Glutamatergic neuron (in vitro differentiated cells): Measurements from ENCODE around the gene DCTN3. TPM values are rescaled to one million over a fixed set of nuclear protein-coding genes. Genes with fewer than 3 reads are reported as not detected.

Experiments used
- DNase-seq: peaks from one replicate; pipeline ENCODE4 v3.0.0; 2022
- H3K27ac Mint-ChIP-seq: one replicate; pipeline ENCODE4 v1.8.0; 2020; ENCODE audit warnings: mild to moderate bottlenecking, mixed read lengths, inconsistent platforms; ENCODE audit not compliant: unreplicated experiment
- H3K27me3 Mint-ChIP-seq: one replicate; pipeline ENCODE4 v1.8.0; 2020; ENCODE audit warnings: mild to moderate bottlenecking, moderate library complexity, mixed read lengths, inconsistent platforms; ENCODE audit not compliant: unreplicated experiment
- H3K36me3 Mint-ChIP-seq: one replicate; pipeline ENCODE4 v1.8.0; 2020; ENCODE audit warnings: mild to moderate bottlenecking, mixed read lengths, inconsistent platforms; ENCODE audit not compliant: unreplicated experiment
- H3K4me1 Mint-ChIP-seq: one replicate; pipeline ENCODE4 v1.8.0; 2020; ENCODE audit warnings: mild to moderate bottlenecking, low read depth, mixed read lengths, inconsistent platforms; ENCODE audit not compliant: unreplicated experiment
- H3K4me3 Mint-ChIP-seq: one replicate; pipeline ENCODE4 v1.8.0; 2020; ENCODE audit warnings: mild to moderate bottlenecking, mixed read lengths, inconsistent platforms; ENCODE audit not compliant: unreplicated experiment
- H3K9me3 Mint-ChIP-seq: one replicate; pipeline ENCODE4 v1.8.0; 2020; ENCODE audit warnings: mild to moderate bottlenecking, moderate library complexity, mixed read lengths, inconsistent platforms; ENCODE audit not compliant: unreplicated experiment
- CTCF ChIP-seq: fragments of 200-600 bp; sonication (generic); IDR thresholded peaks from one replicate; pipeline ENCODE4 v1.5.0; 2021; ENCODE audit not compliant: partially characterized antibody, unreplicated experiment
- total RNA-seq: library from RNA; stranded (reverse); fragmentation: NEBNext Ultra II Directional; extraction: Animal tissue kit (Norgen Biotek cat#: 25700); gene quantifications from one replicate; pipeline ENCODE4 v1.2.1, GENCODE V29; 2021; ENCODE audit not compliant: unreplicated experiment

The DCTN3 gene
- total RNA-seq, 1 donor from 2014 or later, result 119 TPM

- peaks cover 20% of the 10 kb centered on the region for H3K27me3 Mint-ChIP-seq
- TF ChIP-seq CTCF, result no peak
- no peaks in the 10 kb centered on the region for H3K36me3 Mint-ChIP-seq
- peaks cover 13% of the 10 kb centered on the region for H3K9me3 Mint-ChIP-seq
- no peak for DNase-seq
- no peak overlapping the region for H3K4me3 Mint-ChIP-seq
- H3K27ac Mint-ChIP-seq, result no peak overlapping the region
- H3K4me1 Mint-ChIP-seq, result peaks cover 53% of the 10 kb centered on the region
Observed at GRCh38 chr9:34574571-34574970, 45.7 kb downstream of the DCTN3 start.

GRCh38 chr9:34573599-34574325 is 46.5 kb downstream of the DCTN3 start:
- peak overlapping the region; percentile 54 for H3K27ac Mint-ChIP-seq
- H3K27me3 Mint-ChIP-seq, result peaks cover 16% of the 10 kb centered on the region
- no peak for TF ChIP-seq CTCF
- H3K4me1 Mint-ChIP-seq, result peaks cover 54% of the 10 kb centered on the region
- DNase-seq, result no peak
- no peak overlapping the region for H3K4me3 Mint-ChIP-seq
- H3K36me3 Mint-ChIP-seq, result no peaks in the 10 kb centered on the region
- peaks cover 18% of the 10 kb centered on the region for H3K9me3 Mint-ChIP-seq

GRCh38 chr9:34572628-34573027 is 47.7 kb downstream of the DCTN3 start:
- H3K4me1 Mint-ChIP-seq, result peaks cover 64% of the 10 kb centered on the region
- H3K9me3 Mint-ChIP-seq, result peaks cover 24% of the 10 kb centered on the region
- no peak for TF ChIP-seq CTCF

GRCh38 chr9:34572092-34572491 is 48.2 kb downstream of the DCTN3 start:
- Mint-ChIP-seq H3K9me3 (peaks cover 28% of the 10 kb centered on the region), H3K4me3 (no peak overlapping the region), H3K36me3 (peaks cover 4% of the 10 kb centered on the region), H3K27me3 (peaks cover 24% of the 10 kb centered on the region), H3K27ac (no peak overlapping the region), H3K4me1 (peaks cover 66% of the 10 kb centered on the region)
- no peak for DNase-seq
- TF ChIP-seq CTCF, result no peak

More at GRCh38 chr9:34572628-34573027, 47.7 kb downstream of the DCTN3 start:
- Mint-ChIP-seq H3K27me3 (peaks cover 22% of the 10 kb centered on the region), H3K4me3 (no peak overlapping the region), H3K27ac (no peak overlapping the region), H3K36me3 (no peaks in the 10 kb centered on the region)
- DNase-seq, result no peak

GRCh38 chr9:34571481-34571810 is 48.8 kb downstream of the DCTN3 start:
- no peak for DNase-seq
- H3K9me3 Mint-ChIP-seq, result peaks cover 33% of the 10 kb centered on the region
- H3K27ac Mint-ChIP-seq, result peak overlapping the region; percentile 60
- peaks cover 70% of the 10 kb centered on the region for H3K4me1 Mint-ChIP-seq
- TF ChIP-seq CTCF, result no peak
- H3K4me3 Mint-ChIP-seq, result no peak overlapping the region
- peaks cover 28% of the 10 kb centered on the region for H3K27me3 Mint-ChIP-seq
- peaks cover 10% of the 10 kb centered on the region for H3K36me3 Mint-ChIP-seq
